Activated CD4-positive, alpha-beta T cell treated with anti-CD3 and anti-CD28 coated beads, Interleukin-2, amount 50 U/mL, for 4 hours (primary cell): ENCODE data around the gene DCUN1D2.
"Not testable (repeated sequence)": the region's sequence is repeated elsewhere in the genome, so short reads cannot be mapped to it uniquely, and the experiment has no call there.

Experiments used
- DNase-seq, 2 experiments: peaks; one replicate each; pipeline ENCODE4 v3.0.0-alpha.2; 2020

Gene DCUN1D2

GRCh38 chr13:113464476-113464875 is 26.0 kb downstream of the DCUN1D2 start:
- no peak for DNase-seq

- no peak for DNase-seq
Measured at GRCh38 chr13:113461022-113461751, 29.3 kb downstream of the DCUN1D2 start.

GRCh38 chr13:113460599-113460998 is 29.9 kb downstream of the DCUN1D2 start:
- no peak for DNase-seq

GRCh38 chr13:113460064-113460555 is 30.4 kb downstream of the DCUN1D2 start:
- no peak for DNase-seq

GRCh38 chr13:113458253-113459065 is 32.1 kb downstream of the DCUN1D2 start:
- no peak for DNase-seq

- no peak for DNase-seq
Measured at GRCh38 chr13:113457510-113457909, 33.0 kb downstream of the DCUN1D2 start.

- no peak for DNase-seq
Measured at GRCh38 chr13:113456116-113456702, 34.3 kb downstream of the DCUN1D2 start.

- DNase-seq = no peak
Measured at GRCh38 chr13:113455384-113455783, 35.1 kb downstream of the DCUN1D2 start.

- DNase-seq = no peak
Measured at GRCh38 chr13:113454936-113455335, 35.6 kb downstream of the DCUN1D2 start.

GRCh38 chr13:113452942-113453901 is 37.3 kb downstream of the DCUN1D2 start, which contains the start of gene ADPRHL1:
ADPRHL1 (minus strand) TSS chr13:113453488; CDS start chr13:113453437, 51 bp downstream.
- no peak for DNase-seq

- no peak for DNase-seq
Measured at GRCh38 chr13:113452466-113452865, 38.0 kb downstream of the DCUN1D2 start.

- DNase-seq = no peak
Measured at GRCh38 chr13:113451951-113452421, 38.5 kb downstream of the DCUN1D2 start.

GRCh38 chr13:113450861-113451620 is 39.5 kb downstream of the DCUN1D2 start:
- not testable (repeated sequence) for DNase-seq

GRCh38 chr13:113450348-113450744 is 40.2 kb downstream of the DCUN1D2 start:
- not testable (repeated sequence) for DNase-seq

GRCh38 chr13:113449693-113450347 is 40.7 kb downstream of the DCUN1D2 start:
- no peak for DNase-seq

- DNase-seq = peak; percentile 62 to 68
Measured at GRCh38 chr13:113448885-113449692, 41.4 kb downstream of the DCUN1D2 start.

- no peak for DNase-seq
Measured at GRCh38 chr13:113448545-113448884, 42.0 kb downstream of the DCUN1D2 start.

GRCh38 chr13:113447596-113447995 is 42.9 kb downstream of the DCUN1D2 start:
- no peak for DNase-seq

- DNase-seq = no peak
Measured at GRCh38 chr13:113446488-113446854, 44.0 kb downstream of the DCUN1D2 start.
